GM21619 (cell line): Measurements from ENCODE around the gene ZSWIM1.
A peak's percentile ranks its signal among the peaks of the same experiment; 100 is the strongest.

ENCODE experiments used
- ATAC-seq: cut with Tn5 transposase; IDR thresholded peaks from one replicate; pipeline ENCODE4 v1.9.1; 2021; ENCODE audit not compliant: unreplicated experiment

The ZSWIM1 gene

DNA sequence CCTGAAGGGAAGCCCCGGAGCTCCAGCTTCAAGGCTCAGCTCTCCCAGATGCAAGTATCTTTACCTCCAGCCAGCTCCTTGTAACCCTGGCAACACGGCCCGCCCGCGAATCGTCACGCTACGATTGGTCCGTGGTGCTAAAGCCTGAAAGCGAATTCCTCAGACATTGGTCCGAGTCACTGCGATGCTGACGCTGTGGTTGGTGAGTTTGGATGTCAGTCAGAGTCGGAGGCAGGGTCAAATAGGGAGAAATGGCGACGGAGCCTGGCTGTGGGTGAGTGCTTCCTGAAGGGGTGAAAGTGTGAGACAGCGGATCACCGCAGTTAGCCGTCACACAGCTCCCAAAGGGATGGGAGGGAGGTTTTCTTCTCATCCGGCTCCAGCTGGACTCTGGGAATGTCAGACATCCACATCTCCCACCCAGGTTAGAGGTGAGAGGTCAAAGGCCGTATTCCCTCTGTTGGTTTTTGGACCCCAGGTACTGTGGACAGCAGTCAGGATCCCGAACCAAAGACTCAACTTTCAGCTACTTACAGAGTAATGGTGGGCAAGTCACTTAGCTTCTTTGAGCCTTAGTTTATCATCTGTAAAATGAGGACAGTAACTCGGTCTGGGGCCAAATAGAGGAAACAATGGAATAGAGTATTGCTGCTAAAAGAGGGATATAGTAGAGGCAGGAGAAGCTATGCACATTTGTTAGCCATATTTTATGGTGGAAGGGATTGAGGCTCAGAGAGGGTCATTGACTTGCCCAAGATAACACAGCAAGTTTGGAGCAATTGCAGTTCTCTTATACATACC is at the start of gene ZSWIM1:
Gene ZSWIM1, plus strand, starts transcription at position 240 of the 801 bp plus-strand sequence. CDS start 1,366 bp downstream, outside the sequence.
- peak; percentile 95 for ATAC-seq

DNA sequence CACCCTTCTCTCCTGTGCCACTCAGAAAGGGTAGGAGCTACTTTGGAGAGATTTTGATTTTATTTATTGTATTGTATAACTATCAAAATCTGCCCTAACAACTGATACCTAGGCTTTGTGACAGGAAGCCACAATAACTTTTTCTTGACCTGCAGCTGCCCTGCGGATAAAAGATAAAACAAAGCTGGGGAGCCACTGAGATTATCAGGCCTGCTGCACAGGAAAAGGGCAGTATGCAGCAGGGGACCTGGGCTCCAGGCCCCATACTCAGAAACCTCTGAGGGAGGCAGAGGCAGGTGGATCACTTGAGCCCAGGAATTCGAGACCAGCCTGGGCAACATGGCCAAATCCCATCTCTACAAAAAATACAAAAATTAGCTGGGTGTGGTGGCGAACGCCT is 48.4 kb upstream of the ZSWIM1 start:
- no peak for ATAC-seq

DNA sequence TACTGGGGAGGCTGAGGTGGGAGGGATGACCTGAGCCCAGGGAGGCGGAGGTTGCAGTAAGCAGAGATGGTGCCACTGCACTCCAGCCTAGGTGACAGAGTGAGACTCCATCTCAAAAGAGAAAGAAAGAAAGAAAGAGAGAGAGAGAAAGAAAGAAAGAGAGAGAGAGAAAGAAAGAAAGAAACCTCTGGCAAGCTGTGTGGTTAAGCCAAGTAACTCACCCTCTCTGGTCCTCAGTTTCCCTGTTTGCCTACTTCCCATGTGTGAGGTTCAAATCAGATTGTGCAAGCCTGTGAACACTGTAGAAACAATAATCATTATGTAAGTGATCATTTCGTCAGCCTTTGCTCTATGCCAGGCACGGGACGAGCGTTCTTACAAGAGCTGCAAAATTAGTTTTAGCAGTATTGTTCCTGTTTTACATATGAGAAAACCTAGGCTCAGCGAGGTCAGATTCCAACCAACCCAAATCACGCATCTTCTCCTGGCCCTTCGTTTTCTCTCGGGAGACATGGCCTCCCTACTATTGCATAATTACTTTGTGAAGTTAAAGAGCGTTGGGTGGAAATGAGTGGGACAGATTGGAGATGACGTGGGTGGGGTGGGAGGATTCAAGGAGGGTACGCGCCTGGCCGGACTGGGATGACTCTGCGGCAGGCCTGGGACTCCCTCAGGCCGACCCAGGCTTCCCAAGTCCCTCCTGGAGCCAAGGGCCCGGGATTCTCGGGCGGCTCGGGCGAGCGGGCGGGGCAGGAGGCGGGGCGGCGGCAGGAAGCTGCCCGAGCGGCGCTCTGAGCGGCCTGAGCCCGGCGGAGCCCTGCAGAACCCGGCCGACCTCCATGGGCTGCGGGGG is 47.8 kb upstream of the ZSWIM1 start, which contains the start of gene SNX21:
Gene SNX21, plus strand, starts transcription at position 770 of the 853 bp plus-strand sequence. CDS start 121 bp downstream, outside the sequence.
- no peak for ATAC-seq

DNA sequence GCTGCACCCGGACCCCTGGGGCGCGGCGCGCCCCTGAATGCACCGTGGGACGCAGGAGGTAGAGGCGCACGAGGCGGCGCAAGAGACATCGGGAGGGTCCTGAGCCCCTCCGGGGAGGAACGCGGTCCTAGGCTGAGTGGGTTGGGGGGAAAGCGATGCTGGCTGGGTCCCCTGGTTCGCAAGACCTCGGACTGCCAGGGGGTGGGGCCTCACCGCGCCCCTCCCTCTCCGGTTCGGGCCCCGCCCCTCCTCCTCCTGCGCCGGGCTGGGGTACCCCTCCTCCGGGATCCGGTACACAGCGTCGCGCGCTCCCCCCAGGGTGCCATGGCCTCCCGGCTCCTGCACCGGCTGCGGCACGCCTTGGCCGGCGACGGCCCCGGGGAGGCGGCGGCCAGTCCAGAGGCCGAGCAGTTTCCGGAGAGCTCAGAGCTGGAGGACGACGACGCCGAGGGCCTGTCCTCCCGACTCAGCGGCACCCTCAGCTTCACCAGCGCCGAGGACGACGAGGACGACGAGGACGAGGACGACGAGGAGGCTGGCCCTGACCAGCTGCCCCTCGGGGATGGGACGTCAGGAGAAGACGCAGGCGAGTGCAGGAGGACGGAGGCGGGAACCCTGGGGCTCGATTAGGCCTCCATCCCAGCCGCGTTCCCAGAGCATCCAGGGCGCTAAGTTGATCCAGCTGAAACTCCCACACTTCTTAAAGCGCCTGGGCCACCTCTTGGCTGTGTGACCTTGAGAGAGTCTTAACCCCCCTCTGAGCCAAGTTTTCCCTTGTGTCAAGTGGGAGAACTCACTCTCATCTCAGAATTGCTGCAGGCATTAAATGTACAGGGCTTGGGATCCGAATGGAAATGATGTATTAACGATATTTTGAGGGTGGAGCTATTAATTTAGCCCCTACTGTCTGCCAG is 46.9 kb upstream of the ZSWIM1 start:
- ATAC-seq = no peak

DNA sequence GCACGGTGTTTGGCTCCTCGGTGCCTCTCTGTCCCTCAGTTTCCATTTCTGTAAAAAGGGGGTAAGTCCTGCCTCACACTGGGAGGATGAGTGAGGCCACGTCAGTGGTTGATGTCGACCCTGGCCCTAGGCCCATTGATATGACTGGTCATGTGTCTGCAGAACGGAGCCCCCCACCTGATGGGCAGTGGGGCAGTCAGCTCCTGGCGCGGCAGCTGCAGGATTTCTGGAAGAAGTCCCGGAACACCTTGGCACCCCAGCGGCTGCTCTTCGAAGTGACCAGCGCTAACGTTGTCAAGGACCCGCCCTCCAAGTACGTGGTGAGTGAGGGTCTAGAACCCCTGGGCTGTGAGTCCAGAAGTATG is 46.2 kb upstream of the ZSWIM1 start:
- no peak for ATAC-seq

DNA sequence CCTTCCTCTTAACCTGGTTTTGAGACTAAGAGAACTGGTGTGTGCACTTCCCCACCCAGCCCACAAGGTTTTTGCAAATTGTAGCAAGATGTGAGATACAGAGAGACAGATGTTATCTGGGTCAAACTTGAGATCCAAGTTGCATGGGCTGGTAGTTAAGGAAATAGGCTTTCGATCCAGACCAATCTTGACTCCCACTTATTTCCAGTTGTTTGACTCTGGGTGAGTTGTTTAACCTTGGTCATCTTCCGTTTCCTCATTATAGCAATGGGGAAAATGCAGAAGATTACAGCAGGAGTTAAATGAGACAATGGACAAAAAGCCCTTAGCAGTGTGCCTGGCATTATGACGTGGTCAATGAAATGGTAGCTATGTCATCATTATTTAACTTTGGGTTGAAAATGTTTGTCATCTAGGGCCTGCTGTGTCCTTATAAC is 45.7 kb upstream of the ZSWIM1 start:
- ATAC-seq = no peak

DNA sequence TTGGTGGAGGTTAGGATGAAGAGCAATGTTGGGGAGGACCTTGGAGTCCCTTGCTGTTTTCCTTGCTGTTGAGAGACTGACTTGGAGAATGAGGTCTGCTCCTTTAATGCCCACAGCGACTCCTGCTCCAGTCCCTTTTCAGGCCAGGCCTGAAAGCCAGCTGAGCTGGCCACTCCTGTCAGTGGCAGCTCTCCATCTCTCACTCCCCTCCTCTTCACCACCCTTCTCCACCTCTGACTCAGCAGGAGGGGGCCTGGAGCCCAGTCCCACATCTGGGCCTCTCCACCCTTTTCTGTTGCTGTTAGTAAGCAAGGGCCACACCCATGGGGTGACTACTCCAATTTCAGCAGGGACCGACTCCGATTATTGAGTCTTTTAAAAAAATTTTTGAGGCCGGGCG is 45.2 kb upstream of the ZSWIM1 start:
- ATAC-seq = no peak

DNA sequence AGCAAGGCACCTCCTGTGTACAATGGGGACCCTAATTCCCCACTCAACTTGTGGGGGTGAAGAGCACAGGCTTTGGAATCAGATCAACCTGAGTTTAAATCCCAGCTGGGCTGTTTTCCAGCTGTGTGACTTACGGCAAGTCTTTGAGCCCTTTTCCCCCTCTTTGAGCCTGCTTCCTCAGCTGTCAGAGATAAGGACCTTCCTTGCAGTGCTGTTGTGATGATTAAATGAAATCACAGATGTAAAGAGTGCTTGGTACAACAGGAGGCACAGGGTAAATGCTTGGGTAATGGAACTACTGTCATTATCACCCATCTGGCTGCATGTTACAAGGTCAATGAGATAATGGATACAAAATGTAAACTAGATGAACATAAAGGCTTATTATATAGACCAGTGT is 44.2 kb upstream of the ZSWIM1 start:
- ATAC-seq = no peak

DNA sequence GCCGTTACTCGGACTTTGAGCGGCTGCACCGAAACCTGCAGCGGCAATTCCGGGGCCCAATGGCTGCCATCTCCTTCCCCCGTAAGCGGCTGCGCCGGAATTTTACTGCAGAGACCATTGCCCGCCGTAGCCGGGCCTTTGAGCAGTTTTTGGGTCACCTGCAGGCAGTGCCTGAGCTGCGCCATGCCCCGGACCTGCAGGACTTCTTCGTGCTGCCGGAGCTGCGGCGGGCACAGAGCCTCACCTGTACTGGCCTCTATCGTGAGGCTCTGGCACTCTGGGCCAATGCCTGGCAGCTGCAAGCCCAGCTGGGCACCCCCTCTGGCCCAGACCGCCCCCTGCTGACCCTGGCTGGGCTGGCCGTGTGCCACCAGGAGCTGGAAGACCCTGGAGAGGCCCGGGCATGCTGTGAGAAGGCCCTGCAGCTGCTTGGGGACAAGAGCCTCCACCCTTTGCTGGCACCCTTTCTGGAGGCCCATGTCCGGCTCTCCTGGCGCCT is 40.3 kb upstream of the ZSWIM1 start:
- no peak for ATAC-seq

DNA sequence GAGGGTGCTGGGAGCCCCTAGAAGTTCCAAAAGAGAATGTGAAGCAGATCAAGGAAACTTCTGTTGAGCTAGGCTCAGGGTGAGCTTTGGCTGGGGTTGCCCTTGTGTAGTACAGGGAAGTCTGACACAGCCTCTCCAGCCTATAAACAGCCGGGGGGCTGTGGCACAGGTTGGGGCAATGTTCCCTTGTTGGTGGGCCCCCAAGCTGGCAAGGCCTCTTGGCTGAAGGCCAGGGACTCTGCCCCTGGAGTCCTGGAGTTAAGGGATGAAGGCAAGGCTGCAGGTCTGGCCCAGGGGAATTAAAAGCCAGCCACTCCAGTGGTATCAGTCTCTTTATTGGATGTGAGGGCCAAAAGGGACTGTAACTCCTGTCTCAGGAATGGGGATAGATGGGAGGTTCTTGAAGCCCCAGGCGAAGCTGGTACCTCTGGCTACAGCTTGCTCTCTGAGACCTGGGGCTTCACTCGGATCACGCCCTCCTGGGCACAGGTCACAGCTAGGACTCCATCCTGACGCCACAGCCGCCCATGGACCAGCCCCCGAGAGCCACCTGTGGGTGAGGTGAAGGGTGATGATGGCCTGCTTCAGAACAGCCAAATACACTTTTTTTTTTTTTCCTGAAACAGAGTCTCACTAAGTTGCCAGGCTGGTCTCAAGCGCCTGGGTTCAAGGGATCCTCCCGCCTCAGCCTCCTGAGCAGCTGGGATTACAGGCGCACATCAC is 39.5 kb upstream of the ZSWIM1 start:
- ATAC-seq = no peak

DNA sequence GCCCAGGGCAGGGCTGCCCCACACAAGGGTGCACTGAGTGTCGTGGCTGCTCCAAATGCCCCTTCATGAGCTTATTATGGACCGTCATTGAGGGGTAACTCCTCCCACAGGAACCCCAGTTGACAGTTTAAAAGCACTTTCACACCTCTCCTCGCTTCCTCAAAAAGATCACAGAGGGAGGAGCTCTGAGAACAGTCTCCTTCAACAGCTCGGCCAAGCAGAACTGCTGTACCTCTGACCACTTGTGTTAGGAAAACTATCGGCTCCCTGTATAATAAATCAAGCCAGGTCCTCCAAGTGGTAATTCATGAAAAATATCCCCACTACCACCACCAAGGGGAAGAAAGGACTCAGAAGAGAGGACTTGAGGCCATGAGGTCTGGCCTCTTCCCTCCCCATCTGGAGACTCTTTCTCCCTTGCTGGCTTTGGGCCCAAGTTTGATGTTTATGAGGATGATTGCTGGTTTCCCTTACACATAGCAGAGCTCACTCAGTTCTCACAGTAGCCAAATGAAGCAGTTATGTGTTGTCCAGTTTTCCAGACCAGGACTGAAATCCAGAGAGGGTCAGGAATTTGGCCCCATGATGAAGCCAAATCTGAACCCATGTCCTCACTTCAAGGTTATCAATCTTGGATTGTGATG is 38.7 kb upstream of the ZSWIM1 start:
- ATAC-seq = peak; percentile 65

DNA sequence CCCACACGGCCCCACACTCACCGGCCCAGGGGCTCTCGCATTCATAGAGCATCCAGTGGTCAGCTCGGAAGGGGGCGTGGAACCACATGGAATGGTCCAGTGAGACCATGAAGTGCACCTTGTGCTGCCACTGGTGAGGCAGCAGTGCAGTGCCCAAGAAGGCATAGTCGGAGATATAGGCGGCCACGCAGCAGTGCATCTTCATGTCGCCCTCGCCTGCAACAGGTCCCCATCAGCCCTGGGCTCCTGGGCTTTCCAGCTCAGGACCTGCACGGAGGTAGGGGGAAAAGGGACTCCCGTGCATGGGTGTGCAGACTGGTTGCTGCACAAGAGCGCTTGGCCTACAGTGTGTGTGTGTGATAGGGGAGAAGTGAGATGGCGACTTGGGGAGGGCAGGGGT is 37.5 kb upstream of the ZSWIM1 start:
- ATAC-seq = no peak

DNA sequence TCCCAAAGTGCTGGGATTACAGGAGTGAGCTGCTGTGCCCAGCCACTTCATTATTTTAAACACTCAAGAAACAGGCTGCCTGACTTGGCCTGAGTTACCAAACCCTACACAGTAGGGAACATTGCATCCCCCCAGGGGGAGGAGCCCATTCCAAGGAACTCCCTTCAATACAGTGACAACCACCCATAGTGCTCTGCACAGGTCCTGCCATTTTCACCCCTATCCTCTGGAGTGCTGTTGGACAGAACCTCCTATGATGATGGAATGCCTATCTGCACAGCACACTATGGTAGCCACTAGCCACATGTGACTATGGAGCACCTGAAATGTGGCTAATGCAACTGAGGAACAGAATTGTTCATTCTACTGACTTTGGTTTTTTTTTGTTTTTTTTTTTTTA is 35.6 kb upstream of the ZSWIM1 start:
- no peak for ATAC-seq

DNA sequence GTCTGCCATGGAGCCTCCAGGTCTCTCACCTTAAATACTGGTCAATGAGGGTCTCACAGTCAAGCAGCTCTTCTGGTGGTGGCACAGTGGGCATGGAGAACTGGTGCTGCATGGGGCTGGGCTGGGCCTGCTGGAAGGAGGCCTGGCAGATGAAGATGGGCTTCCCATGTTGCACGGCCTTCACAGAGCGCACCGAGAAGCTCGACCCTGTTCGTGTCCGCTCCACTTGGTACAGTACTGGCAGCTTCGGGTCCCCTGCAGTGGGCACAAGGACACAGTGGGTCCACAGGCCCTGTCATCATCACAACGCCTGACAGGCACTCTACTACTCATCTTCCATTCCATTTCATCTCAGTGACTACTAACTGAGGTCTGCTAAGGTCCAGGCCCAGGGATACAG is 32.6 kb upstream of the ZSWIM1 start:
- ATAC-seq = no peak

DNA sequence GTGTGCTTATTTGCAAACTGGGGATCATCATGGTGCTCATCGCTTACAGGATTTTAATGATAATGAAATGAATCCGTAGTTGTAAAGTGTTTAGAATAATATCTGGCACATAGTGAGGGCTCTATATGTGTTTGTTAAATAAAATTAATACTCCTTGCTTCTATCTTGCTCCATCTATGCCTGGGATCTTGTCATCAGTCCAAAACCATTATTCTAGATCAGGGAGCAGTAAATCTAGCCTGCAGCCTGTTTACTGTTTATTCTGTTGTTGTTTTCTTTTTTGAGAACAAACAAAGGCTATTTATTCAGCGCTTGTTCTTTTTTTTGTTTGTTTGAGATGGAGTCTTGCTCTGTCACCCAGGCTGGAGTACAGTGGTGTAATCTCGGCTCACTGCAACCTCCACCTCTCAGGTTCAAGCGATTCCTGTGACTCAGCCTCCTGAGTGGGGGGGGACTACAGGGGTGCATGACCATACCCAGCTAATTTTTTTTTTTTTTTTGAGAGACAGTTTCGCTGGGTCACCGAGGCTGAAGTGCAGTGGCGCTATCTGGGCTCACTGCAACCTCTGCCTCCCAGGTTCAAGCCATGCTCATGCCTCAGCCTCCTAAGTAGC is 32.0 kb upstream of the ZSWIM1 start:
- ATAC-seq = no peak

DNA sequence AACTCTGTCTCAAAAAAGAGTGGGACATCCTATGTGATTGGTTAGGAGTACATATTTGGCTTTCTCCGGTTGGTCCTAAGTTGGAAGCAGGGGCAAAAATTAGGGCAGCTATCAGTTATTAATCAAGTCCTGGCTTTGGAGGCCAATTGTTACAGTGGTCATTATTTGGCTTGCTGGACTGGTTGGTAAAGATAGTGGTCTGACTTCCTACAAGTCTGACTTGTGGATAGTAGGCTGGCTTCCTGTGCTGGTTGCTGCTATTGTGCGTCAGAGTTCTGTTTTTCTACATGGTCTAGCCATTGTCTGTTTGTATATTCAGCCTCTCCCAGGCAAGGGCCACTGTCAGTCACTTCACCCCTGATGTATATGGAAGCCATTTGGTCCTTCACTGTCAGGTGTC is 30.8 kb upstream of the ZSWIM1 start:
- no peak for ATAC-seq

DNA sequence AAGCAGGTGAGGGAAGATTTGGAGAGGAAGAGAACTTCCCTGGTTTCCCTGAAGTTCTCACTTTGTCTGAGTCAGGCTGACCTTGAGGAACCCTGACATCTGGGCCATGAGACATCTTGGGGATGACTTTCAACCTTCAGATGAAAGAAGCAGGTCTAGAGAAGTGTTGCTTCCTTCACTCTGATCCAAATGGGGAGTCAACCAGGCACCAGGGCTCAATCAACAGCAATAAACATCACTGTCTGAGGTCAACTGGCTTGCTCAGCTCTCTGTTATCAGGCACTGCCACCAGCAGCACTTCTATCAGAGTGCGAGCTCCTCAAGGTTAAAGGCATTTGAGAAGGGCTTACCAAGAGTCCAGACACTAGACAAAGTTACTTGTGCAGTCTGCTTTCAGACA is 30.1 kb upstream of the ZSWIM1 start:
- ATAC-seq = no peak

DNA sequence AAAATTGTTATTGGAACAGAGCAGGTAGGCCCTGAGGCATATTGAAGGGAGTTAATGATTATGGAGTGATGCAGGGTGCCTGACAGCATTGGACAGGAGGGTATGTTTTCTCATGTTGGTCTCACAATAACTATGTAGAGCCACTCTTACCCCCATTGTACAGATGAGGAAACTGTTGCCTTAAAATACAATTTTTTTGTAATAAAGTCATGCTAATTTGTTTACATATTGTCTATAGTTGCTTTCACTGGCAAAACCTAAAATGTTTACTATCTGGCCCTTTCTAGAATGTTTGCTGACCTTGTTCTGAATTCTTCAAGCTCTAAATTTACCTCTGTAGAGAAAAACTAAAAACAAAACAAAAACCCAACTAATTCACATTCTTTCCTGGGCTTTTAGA is 29.5 kb upstream of the ZSWIM1 start:
- ATAC-seq = no peak

DNA sequence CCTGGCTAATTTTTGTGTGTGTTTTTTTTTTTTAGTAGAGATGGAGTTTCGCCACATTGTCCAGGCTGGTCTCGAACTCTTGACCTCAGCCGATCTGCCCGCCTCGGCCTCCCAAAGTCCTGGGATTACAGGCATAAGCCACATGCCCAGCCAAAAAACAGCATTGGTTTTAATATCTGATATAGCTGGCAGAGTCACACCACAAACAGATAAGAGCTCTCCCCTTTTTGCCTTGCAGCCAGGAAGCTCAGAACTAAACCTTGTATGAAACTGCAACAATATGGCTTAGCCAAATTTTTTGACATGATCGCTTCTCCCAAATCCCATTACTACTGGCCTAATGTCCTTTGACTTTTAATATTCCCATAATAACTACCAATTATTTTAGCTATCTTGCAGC is 28.7 kb upstream of the ZSWIM1 start:
- no peak for ATAC-seq
